Amniotic epithelial cell (primary cell): ENCODE measurements around the gene ZIC1.

Experiments used
- DNase-seq: peaks from one replicate; pipeline ENCODE4 v3.0.0-alpha.2; 2010; ENCODE audit warnings: low read depth

ZIC1 gene

DNA sequence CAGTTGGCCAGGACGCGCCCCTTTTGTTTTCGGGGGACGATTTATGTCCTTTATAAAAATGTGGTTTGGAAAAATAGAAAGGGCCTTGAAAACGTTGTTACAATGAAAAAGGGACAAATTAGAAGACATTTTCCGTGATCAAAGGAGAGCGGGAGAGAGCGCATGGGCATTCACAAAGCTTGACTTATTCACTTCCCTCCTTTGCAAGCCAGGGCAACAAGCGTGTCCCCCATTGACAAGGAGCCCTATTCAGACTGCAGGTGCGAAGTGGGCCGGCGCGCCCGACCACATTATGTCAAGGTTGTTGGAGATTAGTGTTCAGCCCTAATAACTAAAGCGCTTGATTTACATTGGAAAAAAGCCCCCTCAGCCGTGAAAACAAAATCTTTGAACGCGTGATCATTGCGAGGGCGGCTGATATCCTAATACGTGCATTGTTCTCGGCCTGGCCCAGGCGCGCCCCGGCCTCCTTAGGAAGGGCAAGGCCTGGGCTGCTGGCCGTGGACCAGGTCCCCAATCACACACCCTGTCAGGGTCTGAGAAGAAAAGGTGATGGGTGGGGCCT lies 28.7 kb upstream of the ZIC1 start:
- DNase-seq, result no peak

DNA sequence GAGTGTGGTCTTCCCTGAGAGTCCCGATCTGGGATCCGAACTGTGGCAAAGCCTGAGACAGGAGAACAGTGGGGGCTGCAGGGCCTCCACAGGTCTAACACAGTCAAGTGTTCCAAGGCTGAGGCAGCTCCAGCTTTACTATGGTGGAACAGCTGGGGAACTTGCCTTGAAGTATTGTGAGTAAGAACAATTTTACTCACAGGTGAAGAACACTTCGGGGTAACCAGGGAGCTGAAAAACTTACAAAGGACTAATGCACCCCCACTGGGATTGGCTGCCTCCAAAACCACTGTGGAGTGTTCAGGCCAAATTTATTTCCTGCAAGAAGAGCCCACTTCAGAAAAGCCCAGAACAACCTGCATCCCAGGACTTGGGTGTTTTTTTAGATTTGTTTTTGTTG lies 28.2 kb upstream of the ZIC1 start:
- DNase-seq, result no peak

- no peak for DNase-seq
Measured at GRCh38 chr3:147381596-147381995, 27.6 kb upstream of the ZIC1 start.

DNA sequence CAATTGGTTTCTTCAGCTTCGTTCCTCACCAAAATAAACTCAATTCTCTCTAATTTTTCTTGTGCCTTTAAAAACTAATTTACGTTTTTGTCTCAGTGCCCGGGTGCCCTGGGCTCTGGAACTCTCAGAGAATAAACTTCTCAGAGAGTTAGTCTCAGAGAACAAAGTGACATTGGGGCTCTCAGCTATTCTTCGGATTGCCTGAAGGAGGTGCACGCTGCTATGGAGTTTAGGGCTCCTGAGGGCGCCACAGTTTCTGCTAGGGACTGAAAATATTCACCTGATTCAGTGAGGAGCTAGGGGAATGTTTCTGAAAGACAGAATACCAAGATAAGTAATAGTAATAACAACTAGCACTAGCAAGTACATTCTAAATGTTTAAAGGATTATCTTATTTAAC lies 25.5 kb upstream of the ZIC1 start:
- no peak for DNase-seq

DNA sequence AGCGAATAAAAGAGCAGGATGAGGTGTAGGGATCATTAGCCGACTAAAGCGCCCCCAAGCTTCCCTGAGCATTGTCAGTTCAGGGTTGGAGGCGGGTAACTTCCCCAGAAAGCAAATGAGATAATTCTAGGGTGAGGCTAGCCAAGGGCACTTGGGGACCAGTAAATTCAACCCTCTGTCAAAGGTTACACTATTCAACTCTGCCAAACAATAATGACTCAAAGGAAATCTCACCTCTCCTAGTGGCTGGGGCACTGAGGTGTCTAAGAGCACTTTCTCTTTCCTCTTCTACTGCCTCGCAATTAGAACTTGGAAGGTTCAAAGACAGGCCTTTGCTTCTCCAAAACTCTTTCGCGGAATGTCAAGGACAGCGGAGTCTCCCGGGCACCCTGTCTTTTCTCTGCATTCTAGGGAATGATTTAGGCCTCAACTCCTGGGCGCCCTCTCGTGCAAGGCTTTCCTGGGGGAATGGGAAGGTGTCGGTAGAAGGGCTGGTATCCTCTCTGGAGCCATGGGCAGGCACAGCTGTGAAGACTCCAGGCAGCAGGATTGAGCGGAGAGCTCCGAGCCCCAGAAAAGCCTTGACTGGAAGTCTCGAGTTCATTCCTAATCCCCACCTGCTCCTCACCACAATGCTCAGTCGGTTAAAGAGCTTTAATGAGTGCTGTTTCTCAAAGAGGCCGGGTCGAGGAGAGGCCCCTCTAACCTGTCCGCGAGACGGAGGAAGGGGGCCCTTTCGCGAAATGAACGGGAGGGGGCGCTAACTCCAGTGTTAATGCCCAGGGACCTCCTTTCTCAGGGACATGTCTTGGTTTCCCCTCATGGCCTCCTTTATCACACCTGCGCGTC lies 24.7 kb upstream of the ZIC1 start:
- no peak for DNase-seq

DNA sequence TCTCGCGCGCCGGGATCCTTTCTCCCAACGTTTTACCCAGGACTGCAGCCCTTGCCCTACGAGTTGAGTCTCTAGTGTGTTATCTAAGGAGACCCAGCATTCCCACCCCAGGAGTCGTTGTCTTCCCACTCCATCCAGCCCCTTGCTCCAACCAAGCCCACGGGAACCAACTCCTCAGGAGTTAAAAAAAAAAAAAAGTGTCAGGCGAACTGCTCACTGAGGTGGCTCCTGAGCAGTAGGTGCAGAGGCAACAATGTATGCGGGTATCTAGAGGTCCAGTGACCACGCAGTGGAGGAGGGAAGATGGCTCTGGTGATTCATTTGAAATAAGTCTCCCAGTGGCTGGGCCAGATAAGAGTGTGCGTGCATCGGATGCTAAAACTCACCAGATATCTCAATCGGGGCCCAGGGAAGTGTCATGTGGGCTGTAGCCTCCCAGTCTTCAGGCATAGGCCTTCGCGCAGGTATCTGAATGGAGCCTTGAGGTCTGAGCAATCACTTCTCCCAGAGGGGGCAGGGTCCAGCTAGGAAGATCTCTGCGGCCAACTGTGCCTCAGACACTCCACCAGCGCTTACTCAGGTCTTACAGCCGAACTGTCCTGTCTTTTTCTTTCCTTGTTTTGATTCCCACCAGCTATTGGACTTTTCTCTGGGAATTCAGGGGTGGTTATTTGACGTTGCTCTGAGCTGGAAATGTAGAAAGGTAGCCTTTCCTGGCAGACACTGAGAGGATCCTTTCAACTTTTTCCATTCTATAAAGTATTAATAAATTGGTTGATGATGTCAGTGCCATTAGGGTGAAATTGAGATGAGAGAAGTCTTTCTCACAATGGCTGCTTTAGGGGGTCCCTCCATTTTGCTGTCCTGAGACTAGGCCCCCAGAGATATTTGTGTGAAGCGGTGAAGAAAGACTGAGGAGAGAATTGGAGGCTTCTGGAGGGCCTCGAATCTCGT lies 23.8 kb upstream of the ZIC1 start:
- DNase-seq, result no peak

- no peak for DNase-seq
Measured at GRCh38 chr3:147387291-147387884, 21.8 kb upstream of the ZIC1 start.

GRCh38 chr3:147387885-147388699 lies 21.1 kb upstream of the ZIC1 start:
- no peak for DNase-seq

DNA sequence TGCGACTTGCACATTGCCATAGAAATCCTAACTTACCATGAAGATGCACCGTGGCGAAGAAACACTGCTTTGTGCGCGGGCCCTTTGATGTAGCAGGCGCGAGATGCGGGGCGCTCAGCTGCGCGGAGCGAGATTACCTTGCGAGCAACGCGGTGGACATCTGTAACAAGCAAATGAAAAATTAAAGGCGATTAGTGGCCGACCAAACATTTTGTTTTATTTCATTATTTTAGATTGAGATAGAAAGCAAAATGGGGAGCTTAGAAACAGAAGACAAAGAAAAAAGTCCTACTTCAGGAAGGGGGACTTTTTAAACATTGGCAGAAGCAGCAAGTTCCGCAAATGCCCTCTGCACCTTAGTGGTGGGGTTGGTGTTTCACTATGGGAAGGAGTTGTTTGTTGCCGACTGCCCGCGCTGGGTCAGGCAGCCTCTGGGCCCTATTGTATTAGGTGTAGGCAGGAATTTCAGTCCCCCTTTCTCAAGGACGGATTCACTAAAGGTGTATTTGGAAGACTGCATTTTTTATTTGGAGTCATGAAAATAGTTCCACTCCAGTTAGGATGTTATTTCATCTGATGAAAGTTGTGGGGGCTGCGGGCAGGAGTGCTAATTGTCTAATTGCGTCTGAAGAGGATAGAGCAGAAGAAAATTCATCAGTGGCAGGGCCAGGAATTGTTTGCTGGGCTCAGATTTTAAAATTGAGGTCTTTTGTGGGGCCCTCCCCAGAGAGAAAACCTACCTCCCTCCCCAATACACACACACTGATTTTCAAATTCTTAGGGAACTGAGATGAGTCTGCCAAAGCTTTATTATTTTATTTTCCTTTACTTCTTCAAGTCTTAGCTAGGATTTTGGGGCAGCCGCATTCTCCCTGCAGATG lies 20.2 kb upstream of the ZIC1 start:
- DNase-seq, result no peak

GRCh38 chr3:147389717-147390116 lies 19.4 kb upstream of the ZIC1 start:
- no peak for DNase-seq

DNA sequence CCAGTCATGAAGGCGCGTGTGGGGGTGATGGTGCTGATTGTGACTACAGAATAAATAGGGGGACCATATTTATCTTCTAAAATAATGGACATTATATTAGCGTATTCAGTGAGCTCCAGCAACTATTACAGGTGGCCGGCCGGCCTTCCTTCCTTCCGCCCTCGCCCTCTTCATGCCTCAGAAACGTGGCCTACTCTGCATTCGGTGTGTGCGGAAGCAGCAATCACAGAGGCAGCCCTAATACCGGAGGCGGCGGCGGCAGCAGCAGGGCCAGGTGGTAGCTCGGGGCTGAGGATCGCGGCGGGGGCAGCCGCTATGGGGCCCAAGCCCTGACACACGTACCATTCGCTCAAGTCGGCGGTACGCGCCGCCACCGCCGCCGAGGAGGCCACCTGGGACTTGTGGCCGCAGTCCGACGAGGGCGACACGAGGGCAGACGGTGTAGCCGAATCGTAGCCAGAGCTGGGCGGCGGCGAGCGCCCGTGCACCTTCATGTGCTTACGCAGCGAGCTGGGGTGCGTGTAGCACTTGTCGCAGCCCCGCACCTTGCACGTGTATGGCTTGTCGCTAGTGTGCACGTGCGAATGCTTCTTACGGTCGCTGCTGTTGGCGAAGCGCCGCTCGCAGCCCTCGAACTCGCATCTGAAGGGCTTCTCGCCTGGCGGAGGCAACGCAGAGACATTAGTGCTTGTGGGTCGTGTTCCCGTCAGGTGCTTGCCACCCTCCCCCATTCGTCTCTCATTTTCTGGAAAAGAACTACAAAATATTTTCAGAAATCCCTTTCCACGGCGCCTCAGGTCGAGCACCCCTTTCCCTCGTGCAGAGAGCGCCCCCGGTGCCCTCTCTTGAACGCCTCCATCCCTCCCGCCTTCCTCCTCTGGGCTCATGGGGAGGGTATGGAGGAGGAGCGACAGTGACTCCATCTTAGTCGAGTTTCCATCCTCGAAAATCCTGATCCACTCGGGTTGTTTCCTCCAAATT lies 18.3 kb upstream of the ZIC1 start:
- DNase-seq, result no peak

DNA sequence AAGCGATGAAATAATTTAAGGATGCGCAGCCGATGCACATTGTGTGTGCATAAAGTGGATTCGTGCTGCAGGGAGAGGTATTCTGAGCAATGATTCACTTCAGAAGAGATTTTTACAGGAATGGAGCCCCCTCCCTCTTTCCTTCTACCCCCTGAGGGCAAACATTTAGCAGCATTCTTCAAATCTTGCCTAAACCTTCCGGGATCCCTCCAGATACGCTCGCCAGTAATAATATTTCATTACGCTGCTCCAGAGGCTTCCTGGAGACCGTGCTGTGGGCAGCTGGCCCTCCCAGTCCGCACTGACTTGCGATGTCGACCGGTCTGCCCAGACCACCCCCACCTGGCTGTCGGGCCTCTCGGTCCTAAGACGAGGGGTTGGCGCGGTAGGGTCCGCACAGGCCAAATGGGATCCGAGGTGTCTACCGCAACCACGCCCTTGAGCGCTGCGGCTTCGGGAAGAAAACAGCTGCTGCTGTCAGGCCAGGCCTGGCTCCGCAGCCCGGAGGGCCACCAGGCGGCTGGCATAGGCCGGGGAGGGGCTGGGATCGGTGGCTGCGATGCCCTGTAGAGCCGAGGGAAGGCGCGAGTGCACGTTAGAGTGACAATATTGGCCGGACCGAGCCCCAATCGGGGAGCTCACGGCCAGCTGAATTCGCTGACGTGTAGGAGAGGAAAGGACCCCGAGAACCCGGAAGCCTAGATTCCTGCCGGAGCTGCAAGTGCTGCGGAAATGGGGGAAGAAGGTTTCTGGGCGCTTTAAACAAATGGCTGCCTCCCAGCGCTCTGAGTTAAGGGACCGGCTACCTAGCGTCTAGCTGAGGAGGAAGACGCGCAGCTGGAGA lies 17.2 kb upstream of the ZIC1 start:
- DNase-seq, result no peak

- DNase-seq, result no peak
Measured at GRCh38 chr3:147392625-147392946, 16.6 kb upstream of the ZIC1 start.

DNA sequence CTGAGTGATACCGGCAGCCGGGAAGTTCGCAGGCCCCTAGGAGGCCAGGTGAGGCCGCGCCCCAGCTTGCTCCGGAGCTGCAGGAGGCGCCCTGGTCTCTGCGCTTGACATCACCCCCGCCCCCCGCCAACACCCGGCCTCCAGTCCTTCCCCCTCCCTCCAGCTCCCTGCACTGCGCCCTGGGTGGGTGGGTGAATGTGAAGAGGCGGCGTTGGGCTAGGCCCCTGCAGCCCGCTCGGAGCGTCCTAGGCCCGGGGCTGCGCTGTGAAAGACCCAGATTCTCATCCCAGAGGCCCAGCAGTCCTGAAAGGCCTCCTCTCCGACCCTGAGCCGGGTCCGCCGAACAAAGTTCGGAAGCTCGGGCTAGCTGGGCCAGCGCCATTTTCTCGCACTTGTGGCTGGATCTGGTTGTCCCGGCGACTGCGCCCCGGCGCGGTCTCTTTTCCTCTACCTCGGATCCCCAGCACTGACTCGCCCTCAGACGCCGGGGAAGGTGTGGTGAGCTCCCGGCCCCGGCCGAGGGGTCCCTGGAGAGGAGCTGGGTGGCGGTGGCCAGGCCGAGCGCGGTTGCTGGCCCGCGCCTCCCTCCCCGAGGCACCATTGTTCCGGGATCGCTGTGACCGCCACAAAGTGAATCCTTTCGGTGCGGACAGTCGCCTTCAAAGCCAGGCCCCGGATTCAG lies 15.8 kb upstream of the ZIC1 start:
- DNase-seq, result no peak

DNA sequence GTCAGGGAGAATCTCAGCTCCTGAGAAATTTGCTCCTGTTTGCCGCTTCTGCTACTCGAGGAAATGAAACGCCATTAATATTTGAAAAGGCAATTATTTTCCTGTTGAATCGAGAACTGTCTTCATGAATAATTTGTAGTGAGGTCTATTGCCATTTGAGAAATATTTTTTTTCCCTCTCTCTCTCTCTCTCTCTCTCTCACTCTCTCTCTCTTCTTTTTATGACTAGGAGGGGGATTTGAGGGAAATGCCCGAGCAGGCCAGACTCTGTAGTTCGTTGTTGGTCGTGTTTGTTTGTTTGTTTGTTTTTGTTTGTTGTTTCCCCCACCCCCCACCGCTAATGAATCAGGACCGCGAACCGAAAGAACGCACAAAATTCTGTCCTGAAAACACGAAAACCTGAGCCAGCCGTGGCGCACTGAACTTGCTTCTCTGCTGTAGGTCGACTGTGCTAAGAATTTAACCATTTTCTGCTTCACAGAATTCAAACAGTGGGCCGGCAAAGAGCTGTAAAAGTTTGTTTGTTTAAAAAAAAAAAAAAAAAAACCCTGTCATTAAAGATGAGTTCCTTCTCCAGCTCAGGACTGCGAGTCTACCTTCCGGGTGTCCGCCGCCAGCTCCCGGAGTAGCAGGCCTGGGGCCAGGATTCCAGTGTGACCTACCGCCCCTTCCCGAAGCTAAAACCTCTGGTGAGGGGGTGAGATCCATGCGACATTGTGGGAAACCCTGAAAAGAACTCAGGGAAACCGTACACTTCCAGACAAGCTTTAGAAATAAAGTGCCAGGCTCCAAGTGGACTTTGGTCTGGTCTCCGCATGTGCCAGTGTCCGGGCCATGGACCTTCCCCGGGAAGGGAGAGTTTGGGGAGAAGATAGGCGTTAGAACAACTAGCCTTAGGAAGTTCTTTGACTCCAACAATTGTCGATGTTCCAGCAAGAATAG lies 15.0 kb upstream of the ZIC1 start:
- DNase-seq, result no peak

- DNase-seq, result no peak
Measured at GRCh38 chr3:147394884-147395225, 14.3 kb upstream of the ZIC1 start.
